HEK293 (cell line): ENCODE measurements around the gene QDPR.

Experiments
- CTCF ChIA-PET: fragments of 350-600 bp; formaldehyde crosslinking; extraction: SDS; loops from one replicate; lab custom pipeline; 2021; ENCODE audit warnings: antibody characterized with exemption; lab: Yijun Ruan, JAX
- POLR2A ChIA-PET: fragments of 300-600 bp; formaldehyde crosslinking; extraction: SDS; loops from one replicate; lab custom pipeline; 2020; ENCODE audit warnings: antibody characterized with exemption, inconsistent platforms; lab: Yijun Ruan, JAX
- H3K27ac ChIP-seq: fragments of 200-500 bp; sonication (Bioruptor generic); 2 replicates; pipeline ENCODE4 v1.5.1; 2014; ENCODE audit warnings: low read depth, low read length, control low read depth, inconsistent platforms; ENCODE audit errors: extremely low read depth
- H3K36me3 ChIP-seq, 2 experiments: fragments of 200-500 bp in 1 of 2; sonication (Bioruptor generic) in 1 of 2; 1 replicate in 1 of 2; 2 replicates in 1 of 2; pipeline ENCODE4 v1.5.1; 2014 to 2017; ENCODE audit warnings: inconsistent platforms in 2 of 2, low read length in 2 of 2; ENCODE audit not compliant: control insufficient read depth in 2 of 2, insufficient read depth in 1 of 2
- H3K4me1 ChIP-seq: fragments of 200-500 bp; sonication (Bioruptor generic); 2 replicates; pipeline ENCODE4 v1.5.1; 2014; ENCODE audit warnings: mild to moderate bottlenecking, low read length, inconsistent platforms; ENCODE audit not compliant: control insufficient read depth, insufficient read depth
- H3K4me3 ChIP-seq: 2 replicates; pipeline ENCODE4 v1.5.1; 2011; ENCODE audit warnings: low read depth, mild to moderate bottlenecking, control low read depth, low read length, moderate library complexity
- H3K9me3 ChIP-seq: fragments of 200-500 bp; sonication (Bioruptor generic); 2 replicates; pipeline ENCODE4 v1.5.1; 2014; ENCODE audit warnings: low read depth, low read length, inconsistent platforms; ENCODE audit not compliant: control insufficient read depth, insufficient read depth
- ZNF2 ChIP-seq: fragments of 450-650 bp; formaldehyde crosslinking; IDR thresholded peaks from 2 replicates; pipeline ENCODE4 v1.5.1; 2016; ENCODE audit warnings: missing biosample characterization, missing genetic modification characterization
- ZNF202 ChIP-seq: fragments of 450-650 bp; formaldehyde crosslinking; IDR thresholded peaks from 2 replicates; pipeline ENCODE4 v1.5.1; 2016; ENCODE audit warnings: missing biosample characterization, missing genetic modification characterization, borderline replicate concordance
- ZNF292 ChIP-seq: fragments of 450-650 bp; formaldehyde crosslinking; IDR thresholded peaks from 2 replicates; pipeline ENCODE4 v1.5.1; 2016; ENCODE audit warnings: low read depth, missing biosample characterization, missing genetic modification characterization, borderline replicate concordance
- ZNF302 ChIP-seq: fragments of 450-650 bp; formaldehyde crosslinking; IDR thresholded peaks from 2 replicates; pipeline ENCODE4 v1.5.1; 2016; ENCODE audit warnings: missing biosample characterization, missing genetic modification characterization, low read depth
- ZNF341 ChIP-seq: fragments of 450-650 bp; formaldehyde crosslinking; IDR thresholded peaks from 2 replicates; pipeline ENCODE4; 2016; ENCODE audit warnings: low read depth, missing biosample characterization, missing genetic modification characterization
- ZNF37A ChIP-seq: fragments of 450-650 bp; IDR thresholded peaks from 2 replicates; pipeline ENCODE4 v1.5.1; 2018; ENCODE audit warnings: missing biosample characterization, missing genetic modification characterization
- ZNF501 ChIP-seq: fragments of 450-650 bp; formaldehyde crosslinking; IDR thresholded peaks from 2 replicates; pipeline ENCODE4 v1.5.1; 2016; ENCODE audit warnings: missing biosample characterization, missing genetic modification characterization
- ZNF514 ChIP-seq: fragments of 450-650 bp; formaldehyde crosslinking; IDR thresholded peaks from 2 replicates; pipeline ENCODE4 v1.5.1; 2016; ENCODE audit warnings: missing biosample characterization, missing genetic modification characterization
- ZNF664 ChIP-seq: fragments of 450-650 bp; formaldehyde crosslinking; IDR thresholded peaks from 2 replicates; pipeline ENCODE4 v1.5.1; 2016; ENCODE audit warnings: missing biosample characterization, missing genetic modification characterization
- ZNF677 ChIP-seq: fragments of 450-650 bp; IDR thresholded peaks from 2 replicates; pipeline ENCODE4 v1.5.0; 2018; ENCODE audit warnings: missing biosample characterization, mild to moderate bottlenecking, missing genetic modification characterization, moderate library complexity
- TF ChIP-seq, protein P1 (sequence below): fragments of 450-650 bp; formaldehyde crosslinking; IDR thresholded peaks from 2 replicates; pipeline ENCODE4 v1.5.1; 2016; ENCODE audit warnings: missing biosample characterization, missing genetic modification characterization, borderline replicate concordance
- TF ChIP-seq, protein P2 (sequence below): fragments of 450-650 bp; formaldehyde crosslinking; IDR thresholded peaks from 2 replicates; pipeline ENCODE4 v1.5.1; 2016; ENCODE audit warnings: missing biosample characterization, missing genetic modification characterization
- TF ChIP-seq, protein P3 (sequence below): fragments of 450-650 bp; formaldehyde crosslinking; IDR thresholded peaks from 2 replicates; pipeline ENCODE4 v1.5.1; 2016; ENCODE audit warnings: missing biosample characterization, missing genetic modification characterization, borderline replicate concordance
- TF ChIP-seq, protein P4 (sequence below): fragments of 450-650 bp; formaldehyde crosslinking; IDR thresholded peaks from 2 replicates; pipeline ENCODE4 v1.5.1; 2016; ENCODE audit warnings: missing biosample characterization, missing genetic modification characterization

Gene QDPR

DNA sequence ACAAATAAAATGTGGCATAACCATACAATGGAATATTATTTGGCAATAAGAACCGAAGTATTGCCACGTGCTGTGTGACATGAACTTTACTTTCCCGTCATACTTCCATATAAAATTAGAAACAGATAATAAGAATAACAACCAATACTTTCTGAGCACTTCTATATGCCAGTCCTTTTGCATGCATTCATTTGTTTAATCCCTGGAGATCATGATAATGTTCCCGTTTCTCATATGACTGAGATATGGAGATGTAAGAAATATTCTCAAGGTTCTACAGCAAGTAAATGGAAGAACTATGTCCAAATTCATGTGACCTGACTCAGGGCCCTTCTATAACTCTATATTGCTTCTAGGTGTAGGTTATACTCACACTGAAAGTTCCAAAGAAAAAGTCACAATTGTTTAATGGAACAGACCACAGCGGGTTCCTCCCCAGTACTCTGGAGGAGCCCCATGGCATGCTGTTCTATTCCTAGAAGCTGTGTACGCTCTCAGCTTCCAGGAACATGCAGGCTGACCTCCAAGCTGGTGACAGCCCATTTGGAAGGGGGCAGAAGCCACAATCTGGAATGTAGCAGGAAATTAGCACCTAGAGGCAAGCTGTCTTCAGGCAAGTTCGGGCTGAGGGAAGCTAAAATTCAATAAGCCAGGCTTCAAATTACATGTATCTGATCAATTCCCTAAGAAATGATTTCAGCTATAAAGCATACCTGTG is 31.5 kb downstream of the QDPR start (continued):
- no peak for TF ChIP-seq ZNF292 (tag by site-specific recombination)
- TF ChIP-seq ZNF501 (tag by site-specific recombination): no peak
- TF ChIP-seq, protein P1, sequence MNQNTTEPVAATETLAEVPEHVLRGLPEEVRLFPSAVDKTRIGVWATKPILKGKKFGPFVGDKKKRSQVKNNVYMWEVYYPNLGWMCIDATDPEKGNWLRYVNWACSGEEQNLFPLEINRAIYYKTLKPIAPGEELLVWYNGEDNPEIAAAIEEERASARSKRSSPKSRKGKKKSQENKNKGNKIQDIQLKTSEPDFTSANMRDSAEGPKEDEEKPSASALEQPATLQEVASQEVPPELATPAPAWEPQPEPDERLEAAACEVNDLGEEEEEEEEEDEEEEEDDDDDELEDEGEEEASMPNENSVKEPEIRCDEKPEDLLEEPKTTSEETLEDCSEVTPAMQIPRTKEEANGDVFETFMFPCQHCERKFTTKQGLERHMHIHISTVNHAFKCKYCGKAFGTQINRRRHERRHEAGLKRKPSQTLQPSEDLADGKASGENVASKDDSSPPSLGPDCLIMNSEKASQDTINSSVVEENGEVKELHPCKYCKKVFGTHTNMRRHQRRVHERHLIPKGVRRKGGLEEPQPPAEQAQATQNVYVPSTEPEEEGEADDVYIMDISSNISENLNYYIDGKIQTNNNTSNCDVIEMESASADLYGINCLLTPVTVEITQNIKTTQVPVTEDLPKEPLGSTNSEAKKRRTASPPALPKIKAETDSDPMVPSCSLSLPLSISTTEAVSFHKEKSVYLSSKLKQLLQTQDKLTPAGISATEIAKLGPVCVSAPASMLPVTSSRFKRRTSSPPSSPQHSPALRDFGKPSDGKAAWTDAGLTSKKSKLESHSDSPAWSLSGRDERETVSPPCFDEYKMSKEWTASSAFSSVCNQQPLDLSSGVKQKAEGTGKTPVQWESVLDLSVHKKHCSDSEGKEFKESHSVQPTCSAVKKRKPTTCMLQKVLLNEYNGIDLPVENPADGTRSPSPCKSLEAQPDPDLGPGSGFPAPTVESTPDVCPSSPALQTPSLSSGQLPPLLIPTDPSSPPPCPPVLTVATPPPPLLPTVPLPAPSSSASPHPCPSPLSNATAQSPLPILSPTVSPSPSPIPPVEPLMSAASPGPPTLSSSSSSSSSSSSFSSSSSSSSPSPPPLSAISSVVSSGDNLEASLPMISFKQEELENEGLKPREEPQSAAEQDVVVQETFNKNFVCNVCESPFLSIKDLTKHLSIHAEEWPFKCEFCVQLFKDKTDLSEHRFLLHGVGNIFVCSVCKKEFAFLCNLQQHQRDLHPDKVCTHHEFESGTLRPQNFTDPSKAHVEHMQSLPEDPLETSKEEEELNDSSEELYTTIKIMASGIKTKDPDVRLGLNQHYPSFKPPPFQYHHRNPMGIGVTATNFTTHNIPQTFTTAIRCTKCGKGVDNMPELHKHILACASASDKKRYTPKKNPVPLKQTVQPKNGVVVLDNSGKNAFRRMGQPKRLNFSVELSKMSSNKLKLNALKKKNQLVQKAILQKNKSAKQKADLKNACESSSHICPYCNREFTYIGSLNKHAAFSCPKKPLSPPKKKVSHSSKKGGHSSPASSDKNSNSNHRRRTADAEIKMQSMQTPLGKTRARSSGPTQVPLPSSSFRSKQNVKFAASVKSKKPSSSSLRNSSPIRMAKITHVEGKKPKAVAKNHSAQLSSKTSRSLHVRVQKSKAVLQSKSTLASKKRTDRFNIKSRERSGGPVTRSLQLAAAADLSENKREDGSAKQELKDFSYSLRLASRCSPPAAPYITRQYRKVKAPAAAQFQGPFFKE (tag by site-specific recombination): no peak
- TF ChIP-seq, protein P2, sequence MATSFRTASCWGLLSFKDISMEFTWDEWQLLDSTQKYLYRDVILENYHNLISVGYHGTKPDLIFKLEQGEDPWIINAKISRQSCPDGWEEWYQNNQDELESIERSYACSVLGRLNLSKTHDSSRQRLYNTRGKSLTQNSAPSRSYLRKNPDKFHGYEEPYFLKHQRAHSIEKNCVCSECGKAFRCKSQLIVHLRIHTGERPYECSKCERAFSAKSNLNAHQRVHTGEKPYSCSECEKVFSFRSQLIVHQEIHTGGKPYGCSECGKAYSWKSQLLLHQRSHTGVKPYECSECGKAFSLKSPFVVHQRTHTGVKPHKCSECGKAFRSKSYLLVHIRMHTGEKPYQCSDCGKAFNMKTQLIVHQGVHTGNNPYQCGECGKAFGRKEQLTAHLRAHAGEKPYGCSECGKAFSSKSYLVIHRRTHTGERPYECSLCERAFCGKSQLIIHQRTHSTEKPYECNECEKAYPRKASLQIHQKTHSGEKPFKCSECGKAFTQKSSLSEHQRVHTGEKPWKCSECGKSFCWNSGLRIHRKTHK (tag by site-specific recombination): no peak
- TF ChIP-seq ZNF664 (tag by site-specific recombination): no peak

DNA sequence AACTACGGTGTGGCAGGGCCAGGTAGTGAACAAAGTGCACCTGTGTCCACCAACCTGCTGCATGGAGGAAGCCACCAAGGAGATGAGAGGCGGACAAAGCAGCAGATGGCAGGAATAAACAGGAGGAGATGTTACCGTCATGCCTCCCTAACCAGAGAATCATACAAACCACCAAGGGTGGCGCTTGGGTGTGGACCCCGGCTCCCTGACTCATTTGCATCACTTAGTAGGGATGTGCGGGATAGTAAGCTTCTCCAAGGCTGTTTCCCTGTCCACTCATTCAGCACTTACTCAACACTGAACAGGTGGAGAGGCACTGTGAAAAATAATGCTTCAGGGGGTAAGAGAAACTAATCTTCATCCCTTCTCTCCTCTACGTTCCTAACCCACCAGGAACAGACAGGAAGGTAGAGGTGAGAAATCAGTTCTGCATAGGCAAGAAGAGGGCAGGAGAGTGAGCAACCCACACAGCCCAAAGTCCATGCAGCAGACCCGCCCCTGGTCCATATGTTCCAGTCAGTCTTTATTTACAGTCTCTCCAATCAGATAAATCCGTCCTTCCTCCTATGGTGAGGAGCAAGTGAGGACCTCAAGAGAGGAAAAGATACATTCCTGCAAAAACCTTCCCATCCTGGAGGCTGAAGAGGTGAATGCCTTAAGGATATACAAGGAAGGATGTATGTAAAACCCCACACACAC is 34.0 kb downstream of the QDPR start:
- Histone ChIP-seq H3K27ac (no peak overlapping the region), H3K4me1 (no peaks in the 10 kb centered on the region)
- TF ChIP-seq ZNF2 (no peak), ZNF514 (tag by site-specific recombination) (no peak), ZNF302 (no peak), ZNF677 (tag by site-specific recombination) (no peak), ZNF341 (tag by site-specific recombination) (no peak), ZNF37A (tag by site-specific recombination) (no peak)
- TF ChIP-seq, protein P3, sequence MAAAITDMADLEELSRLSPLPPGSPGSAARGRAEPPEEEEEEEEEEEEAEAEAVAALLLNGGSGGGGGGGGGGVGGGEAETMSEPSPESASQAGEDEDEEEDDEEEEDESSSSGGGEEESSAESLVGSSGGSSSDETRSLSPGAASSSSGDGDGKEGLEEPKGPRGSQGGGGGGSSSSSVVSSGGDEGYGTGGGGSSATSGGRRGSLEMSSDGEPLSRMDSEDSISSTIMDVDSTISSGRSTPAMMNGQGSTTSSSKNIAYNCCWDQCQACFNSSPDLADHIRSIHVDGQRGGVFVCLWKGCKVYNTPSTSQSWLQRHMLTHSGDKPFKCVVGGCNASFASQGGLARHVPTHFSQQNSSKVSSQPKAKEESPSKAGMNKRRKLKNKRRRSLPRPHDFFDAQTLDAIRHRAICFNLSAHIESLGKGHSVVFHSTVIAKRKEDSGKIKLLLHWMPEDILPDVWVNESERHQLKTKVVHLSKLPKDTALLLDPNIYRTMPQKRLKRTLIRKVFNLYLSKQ: no peak
- TF ChIP-seq, all 188 proteins: peak for 0
- no peaks in the 10 kb centered on the region for H3K9me3 ChIP-seq
- H3K36me3 ChIP-seq: no peaks in the 10 kb centered on the region
- H3K4me3 ChIP-seq: no peak overlapping the region
- ChIA-PET POLR2A (no interaction called here), CTCF (interaction anchor here (0.6 kb wide), 1 partner anchor 68 kb away, joined by 3 read pairs; no protein-coding TSS in a partner anchor)

DNA sequence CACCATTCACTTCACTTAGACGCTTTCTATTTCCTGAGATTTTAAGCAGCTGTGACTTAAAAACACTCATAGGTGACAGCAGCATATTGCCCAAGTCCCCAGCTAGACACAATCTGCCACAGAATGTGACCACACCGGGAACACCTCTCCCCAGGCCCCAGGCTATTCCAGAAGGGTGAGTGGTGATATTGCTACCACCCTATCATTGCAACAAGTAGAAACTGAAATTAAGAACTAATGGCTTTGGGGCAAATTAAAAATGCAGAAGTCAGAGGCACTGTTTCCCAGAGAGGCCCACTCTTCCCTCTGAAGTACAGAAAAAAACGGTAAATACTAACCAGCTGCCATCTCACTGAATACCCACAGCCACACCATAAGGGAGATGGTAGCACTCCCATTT is 35.0 kb downstream of the QDPR start:
- Histone ChIP-seq H3K9me3 (no peaks in the 10 kb centered on the region), H3K4me1 (no peaks in the 10 kb centered on the region), H3K4me3 (no peak overlapping the region), H3K27ac (no peak overlapping the region), H3K36me3 (no peaks in the 10 kb centered on the region)
- TF ChIP-seq, protein P4, sequence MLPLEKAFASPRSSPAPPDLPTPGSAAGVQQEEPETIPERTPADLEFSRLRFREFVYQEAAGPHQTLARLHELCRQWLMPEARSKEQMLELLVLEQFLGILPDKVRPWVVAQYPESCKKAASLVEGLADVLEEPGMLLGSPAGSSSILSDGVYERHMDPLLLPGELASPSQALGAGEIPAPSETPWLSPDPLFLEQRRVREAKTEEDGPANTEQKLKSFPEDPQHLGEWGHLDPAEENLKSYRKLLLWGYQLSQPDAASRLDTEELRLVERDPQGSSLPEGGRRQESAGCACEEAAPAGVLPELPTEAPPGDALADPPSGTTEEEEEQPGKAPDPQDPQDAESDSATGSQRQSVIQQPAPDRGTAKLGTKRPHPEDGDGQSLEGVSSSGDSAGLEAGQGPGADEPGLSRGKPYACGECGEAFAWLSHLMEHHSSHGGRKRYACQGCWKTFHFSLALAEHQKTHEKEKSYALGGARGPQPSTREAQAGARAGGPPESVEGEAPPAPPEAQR (tag by site-specific recombination): no peak
- TF ChIP-seq ZNF37A (tag by site-specific recombination): no peak
- no peak for TF ChIP-seq ZNF202 (tag by site-specific recombination)
- ChIA-PET CTCF (interaction anchor here (0.7 kb wide), 1 partner anchor 338 kb away, joined by 3 read pairs; no protein-coding TSS in a partner anchor), POLR2A (no interaction called here)
